ENCODE results near the gene SELENBP1.
"Not testable (repeated sequence)": the region's sequence is repeated elsewhere in the genome, so short reads cannot be mapped to it uniquely, and the experiment has no call there.

The SELENBP1 gene
- total RNA-seq: 0 reads per million in 4 donors

DNA sequence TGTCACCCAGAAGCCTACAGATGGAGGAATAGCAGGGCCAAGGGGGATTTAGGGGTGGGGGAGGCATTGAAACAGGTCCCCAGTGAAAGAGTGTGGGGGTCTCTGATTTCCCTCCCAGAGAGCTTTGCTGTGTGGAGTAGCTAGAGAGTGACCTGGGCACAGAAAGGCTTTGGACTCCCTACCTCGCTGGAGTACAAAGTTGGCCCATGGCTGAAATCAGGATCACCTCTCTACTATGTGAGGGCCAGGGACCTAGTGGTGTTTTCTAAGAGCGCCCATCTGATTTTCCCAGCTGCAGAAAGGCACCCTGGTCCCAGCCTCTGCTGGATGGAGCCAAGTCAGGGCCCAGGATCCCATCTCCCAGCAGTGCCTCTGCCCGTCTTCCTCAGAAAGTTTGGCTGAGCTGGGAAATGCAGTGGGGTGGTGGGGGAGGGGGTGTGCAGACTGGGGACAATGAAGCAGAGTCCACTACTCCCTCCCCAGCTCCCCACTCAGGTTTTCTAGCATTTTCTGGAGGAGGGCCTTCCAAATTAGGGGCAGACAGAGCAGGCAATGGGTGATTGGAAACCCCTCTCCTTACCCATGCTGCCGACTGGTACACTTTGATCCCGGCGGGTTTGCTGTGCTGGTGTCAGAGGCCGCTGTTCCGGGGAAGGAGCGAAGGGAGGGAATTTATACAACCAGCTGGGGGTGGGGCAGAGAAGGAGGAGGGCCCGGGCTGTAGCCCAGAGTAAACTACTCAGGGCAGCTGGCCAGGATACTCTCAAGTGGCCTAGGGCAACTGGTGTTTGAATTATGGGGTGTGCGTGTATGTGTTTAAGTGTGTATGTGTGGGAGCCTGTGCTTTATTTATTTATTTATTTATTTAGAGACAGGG is at the start of gene SELENBP1:
Gene SELENBP1, minus strand, starts transcription at position 648 of the 877 bp plus-strand sequence. Its CDS starts 64 bp downstream, at position 584.
- DNase-seq: no peak

GRCh38 chr1:151419819-151420218 is 47.3 kb upstream of the SELENBP1 start:
- DNase-seq: no peak

- no peak for DNase-seq
Measured at GRCh38 chr1:151418081-151418480, 45.6 kb upstream of the SELENBP1 start.

DNA sequence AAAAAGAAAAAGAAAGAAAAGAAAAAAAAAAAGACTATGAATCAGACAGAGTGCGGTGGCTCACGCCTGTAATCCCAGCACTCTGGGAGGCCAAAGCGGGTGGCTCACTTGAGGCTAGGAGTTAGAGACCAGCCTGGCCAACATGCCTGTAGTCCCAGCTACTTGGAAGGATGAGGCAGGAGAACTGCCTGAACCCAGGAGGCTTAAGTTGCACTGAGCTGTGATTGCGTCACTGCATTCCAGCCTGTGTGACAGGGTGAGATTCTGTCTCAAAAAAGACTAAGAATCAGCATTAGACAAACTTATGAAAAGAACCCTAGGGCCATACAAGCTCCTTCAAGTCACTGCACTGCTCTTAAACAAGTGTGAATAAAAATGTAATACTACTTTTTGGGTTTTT is 43.7 kb upstream of the SELENBP1 start:
- DNase-seq: no peak

DNA sequence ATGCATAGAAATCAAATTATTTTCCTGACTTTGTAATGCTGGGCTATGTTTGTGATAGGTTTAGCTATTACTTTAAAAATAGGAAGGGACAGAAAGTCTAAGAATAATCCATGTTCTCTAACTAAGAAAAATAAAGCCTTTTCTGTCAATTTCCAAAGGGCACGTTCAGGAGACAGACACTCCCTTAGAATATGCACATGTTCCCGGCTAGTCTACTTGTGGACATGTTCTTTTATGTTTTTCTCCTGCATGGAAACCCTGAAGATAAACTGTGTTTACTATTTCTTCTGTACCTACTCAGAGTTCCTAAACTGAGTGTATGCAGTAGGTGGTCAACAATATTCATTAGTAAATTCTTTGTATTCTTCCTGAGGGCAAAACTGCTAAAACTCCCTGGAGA is 39.4 kb upstream of the SELENBP1 start:
- no peak for DNase-seq

GRCh38 chr1:151408891-151409290 is 36.4 kb upstream of the SELENBP1 start:
- DNase-seq: no peak

DNA sequence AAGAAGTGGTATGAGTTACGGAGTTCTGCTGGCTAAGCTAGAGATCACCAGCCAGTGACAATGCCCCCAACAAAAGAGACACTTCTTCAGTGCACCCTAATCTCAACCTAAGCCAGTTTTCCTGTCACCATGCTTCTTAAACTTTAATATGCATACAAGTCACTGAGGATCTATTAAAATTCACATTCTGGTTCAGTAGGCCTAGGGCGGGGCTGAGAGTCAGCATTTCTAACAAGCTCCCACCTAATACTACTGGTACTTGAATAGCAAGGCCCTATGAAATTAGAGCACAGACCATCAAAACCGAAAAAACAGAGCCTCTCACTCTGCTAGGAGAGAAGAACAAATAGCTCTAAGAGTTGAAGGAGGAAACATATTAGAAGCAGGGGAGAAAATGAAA is 34.8 kb upstream of the SELENBP1 start:
- DNase-seq: no peak

- no peak for DNase-seq
Measured at GRCh38 chr1:151406176-151406575, 33.7 kb upstream of the SELENBP1 start.

- no peak for DNase-seq
Measured at GRCh38 chr1:151405187-151405951, 32.9 kb upstream of the SELENBP1 start.

GRCh38 chr1:151403612-151404011 is 31.1 kb upstream of the SELENBP1 start:
- DNase-seq: no peak

DNA sequence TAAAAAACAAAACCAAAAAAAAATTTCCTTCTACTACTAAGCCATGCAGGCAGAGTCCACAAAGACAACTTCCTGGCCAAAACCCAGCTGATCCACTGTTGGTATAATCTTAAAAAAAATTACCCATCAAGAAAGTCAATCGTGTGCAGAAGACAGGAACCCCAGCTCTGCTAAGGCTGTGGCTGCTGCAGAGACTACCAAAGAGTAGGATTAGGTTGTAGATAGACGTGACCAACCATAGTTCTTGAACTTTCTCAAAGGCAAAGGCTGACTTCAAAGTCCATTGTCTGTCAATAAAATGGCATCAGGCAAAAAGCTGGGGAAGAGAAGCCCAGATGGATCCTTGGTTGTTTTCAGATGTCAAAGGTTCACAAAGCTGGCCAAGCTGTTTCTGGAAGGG is 30.3 kb upstream of the SELENBP1 start:
- no peak for DNase-seq

- DNase-seq: no peak
Measured at GRCh38 chr1:151401860-151402259, 29.4 kb upstream of the SELENBP1 start.

GRCh38 chr1:151401125-151401788 is 28.8 kb upstream of the SELENBP1 start:
- DNase-seq: no peak

GRCh38 chr1:151399324-151400171 is 27.0 kb upstream of the SELENBP1 start, which contains the start of gene PSMB4:
Gene PSMB4, plus strand, starts transcription at chr1:151399573. Its CDS starts 15 bp downstream, at chr1:151399588.
- DNase-seq: peak; percentile 64 to 91 (median 77)

DNA sequence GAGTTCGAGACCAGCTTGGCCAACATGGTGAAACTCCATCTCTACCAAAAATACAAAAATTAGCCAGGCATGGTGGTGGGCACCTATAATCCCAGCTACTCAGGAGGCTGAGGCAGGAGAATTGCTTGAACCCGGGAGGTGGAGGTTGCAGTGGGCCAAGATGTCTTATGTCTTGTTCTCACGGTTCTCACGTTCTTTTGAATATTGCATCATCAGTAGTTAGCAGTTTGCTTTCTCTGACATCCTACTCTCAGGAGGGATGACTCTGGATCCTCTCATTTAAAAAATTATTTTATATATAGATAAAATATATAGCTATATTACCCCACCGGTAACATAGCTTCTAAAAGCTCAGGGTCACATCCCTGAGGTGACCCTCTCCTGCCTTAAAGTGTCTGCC is 23.8 kb upstream of the SELENBP1 start:
- DNase-seq: not testable (repeated sequence)

- no peak for DNase-seq
Measured at GRCh38 chr1:151393583-151393982, 21.1 kb upstream of the SELENBP1 start.

DNA sequence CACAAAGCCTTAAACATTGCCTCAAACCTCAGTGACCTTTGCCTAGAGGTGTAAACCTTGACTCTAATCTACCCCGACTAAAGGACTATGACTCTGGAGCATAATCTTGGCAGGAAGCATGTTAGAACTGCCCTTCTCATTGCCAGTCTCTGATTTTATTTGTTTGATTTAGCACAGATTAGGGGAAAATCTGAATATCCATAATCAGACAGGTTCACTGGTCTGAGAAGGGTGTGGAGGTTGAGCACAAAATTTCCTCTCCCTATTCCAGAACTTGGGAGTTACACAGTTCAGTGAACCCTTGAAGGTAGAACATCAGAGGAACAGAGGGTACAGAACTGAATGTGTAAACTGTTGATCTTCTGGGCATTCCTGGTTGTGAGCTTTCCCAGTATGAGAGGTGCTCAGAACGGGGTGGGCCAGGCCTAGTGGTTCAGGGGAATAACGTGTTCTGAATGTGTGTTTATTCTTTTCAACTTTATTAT is 18.6 kb upstream of the SELENBP1 start:
- no peak for DNase-seq

- not testable (repeated sequence) for DNase-seq
Measured at GRCh38 chr1:151390221-151391078, 17.9 kb upstream of the SELENBP1 start.

DNA sequence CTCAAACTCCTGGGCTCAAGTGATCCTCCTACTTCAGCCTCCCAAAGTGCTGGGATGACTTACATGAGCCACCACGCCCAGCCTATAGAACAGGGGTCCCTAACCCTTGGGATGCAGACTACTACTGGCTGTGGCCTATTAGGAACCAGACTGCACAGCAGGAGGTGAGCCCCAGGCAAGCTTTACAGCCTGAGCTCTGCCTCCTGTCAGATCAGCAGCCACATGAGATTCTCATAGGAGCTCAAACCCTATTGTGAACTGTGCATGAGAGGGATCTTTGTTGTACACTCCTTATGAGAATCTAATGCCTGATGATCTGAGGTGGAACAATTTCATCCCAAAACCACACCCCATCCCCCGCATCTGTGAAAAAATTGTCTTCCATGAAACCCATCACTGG is 13.5 kb upstream of the SELENBP1 start:
- DNase-seq: no peak

DNA sequence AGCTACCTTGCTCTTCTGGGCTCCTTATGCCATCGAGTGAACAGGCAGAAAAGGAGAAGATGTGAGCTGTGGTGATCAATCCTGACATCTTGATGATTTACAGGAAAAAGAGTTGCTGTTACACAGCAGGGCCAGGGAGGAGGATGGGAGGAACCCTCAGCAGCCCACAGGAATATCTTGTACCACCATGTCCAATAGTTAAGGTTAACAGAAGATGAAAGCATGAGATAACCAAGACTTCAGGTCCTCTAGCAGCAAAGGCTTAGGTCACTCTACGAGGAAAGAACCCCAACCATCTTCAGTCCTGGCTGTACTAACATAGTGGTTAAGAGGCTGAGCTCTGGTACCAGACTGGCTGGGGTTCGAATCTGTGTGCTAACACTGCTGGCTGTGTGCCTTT is 12.1 kb upstream of the SELENBP1 start:
- DNase-seq: no peak
